NCI-H748 (cell line): ENCODE results near the gene PPTC7.
A peak's percentile ranks its signal among the peaks of the same experiment; 100 is the strongest.
"Not testable (repeated sequence)": the region's sequence is repeated elsewhere in the genome, so short reads cannot be mapped to it uniquely, and the experiment has no call there.

ENCODE experiments used
- DNase-seq: peaks from one replicate; lab custom pipeline; 2025; ENCODE audit not compliant: unreplicated experiment; lab: John Stamatoyannopoulos, UW

The PPTC7 gene

GRCh38 chr12:110536834-110537604 is 46.1 kb downstream of the PPTC7 start:
- no peak for DNase-seq

GRCh38 chr12:110534811-110535210 is 48.3 kb downstream of the PPTC7 start:
- DNase-seq: no peak

GRCh38 chr12:110533607-110534006 is 49.5 kb downstream of the PPTC7 start:
- DNase-seq: no peak

GRCh38 chr12:110532644-110533043 is 50.5 kb downstream of the PPTC7 start:
- DNase-seq: no peak

GRCh38 chr12:110531741-110532333 is 51.3 kb downstream of the PPTC7 start:
- no peak for DNase-seq

GRCh38 chr12:110530511-110530910 is 52.6 kb downstream of the PPTC7 start:
- no peak for DNase-seq

GRCh38 chr12:110528277-110528839 is 54.8 kb downstream of the PPTC7 start:
- DNase-seq: no peak

- not testable (repeated sequence) for DNase-seq
These were observed 62.0 kb downstream of the PPTC7 start for GRCh38 chr12:110520876-110521712.

- not testable (repeated sequence) for DNase-seq
These were observed 65.1 kb downstream of the PPTC7 start for GRCh38 chr12:110518014-110518413.

GRCh38 chr12:110516995-110517394 is 66.1 kb downstream of the PPTC7 start:
- DNase-seq: no peak

GRCh38 chr12:110514363-110514762 is 68.8 kb downstream of the PPTC7 start:
- DNase-seq: no peak

- no peak for DNase-seq
These were observed 69.3 kb downstream of the PPTC7 start for GRCh38 chr12:110513842-110514241.

- no peak for DNase-seq
These were observed 75.0 kb downstream of the PPTC7 start for GRCh38 chr12:110508071-110508586.

- no peak for DNase-seq
These were observed 77.8 kb downstream of the PPTC7 start for GRCh38 chr12:110505332-110505731.

- DNase-seq: no peak
These were observed 79.7 kb downstream of the PPTC7 start for GRCh38 chr12:110503432-110503831.

- DNase-seq: peak; percentile 99
These were observed 81.1 kb downstream of the PPTC7 start, which contains the start of the genes RAD9B and VPS29 for GRCh38 chr12:110501752-110502738. RAD9B (plus strand) TSS chr12:110502331; CDS start chr12:110502338, 7 bp downstream. VPS29 (minus strand) TSS chr12:110502111; CDS start chr12:110502051, 60 bp downstream.

- DNase-seq: peak; percentile 70
These were observed 81.7 kb downstream of the PPTC7 start for GRCh38 chr12:110501399-110501751.

GRCh38 chr12:110498984-110499706 is 84.0 kb downstream of the PPTC7 start:
- DNase-seq: no peak
